Mesenchymal stem cell (in vitro differentiated cells and primary cell): ENCODE results near the gene DNM1L.

ENCODE experiments used
- DNase-seq: peaks from one replicate; pipeline ENCODE4 v3.0.0-alpha.2; 2013
- H2AFZ ChIP-seq: one replicate; pipeline ENCODE4 v1.6.1; 2013; ENCODE audit warnings: low read depth, mild to moderate bottlenecking, control low read depth, inconsistent platforms, low read length, moderate library complexity
- H2AK5ac ChIP-seq: 2 replicates; pipeline ENCODE4 v1.6.1; 2013; ENCODE audit warnings: low read length, moderate library complexity, mild to moderate bottlenecking, inconsistent platforms; ENCODE audit not compliant: severe bottlenecking
- H2BK120ac ChIP-seq: one replicate; pipeline ENCODE4 v1.6.1; 2013; ENCODE audit warnings: low read depth, mild to moderate bottlenecking, inconsistent platforms, low read length, moderate library complexity
- H2BK12ac ChIP-seq, 2 experiments: one replicate each; pipeline ENCODE4 v1.6.1; 2013; ENCODE audit warnings: inconsistent platforms in 2 of 2, low read length in 2 of 2, mild to moderate bottlenecking in 2 of 2, moderate library complexity in 2 of 2, control low read depth in 1 of 2
- H2BK15ac ChIP-seq: one replicate; pipeline ENCODE4 v1.6.1; 2013; ENCODE audit warnings: mild to moderate bottlenecking, low read depth, inconsistent platforms; ENCODE audit not compliant: poor library complexity, severe bottlenecking
- H2BK5ac ChIP-seq: 2 replicates; pipeline ENCODE4 v1.6.1; 2013; ENCODE audit warnings: low read depth, mild to moderate bottlenecking, low read length, control low read depth, inconsistent platforms; ENCODE audit not compliant: poor library complexity, severe bottlenecking
- H3K14ac ChIP-seq, 2 experiments: one replicate each; pipeline ENCODE4 v1.6.1; 2013; ENCODE audit warnings: inconsistent platforms in 2 of 2, low read length in 2 of 2, control low read depth in 1 of 2, mild to moderate bottlenecking in 1 of 2, moderate library complexity in 1 of 2
- H3K18ac ChIP-seq, 2 experiments: one replicate each; pipeline ENCODE4 v1.6.1; 2013; ENCODE audit warnings: inconsistent platforms in 2 of 2, low read length in 2 of 2, control low read depth in 1 of 2, low read depth in 1 of 2, mild to moderate bottlenecking in 1 of 2
- H3K23ac ChIP-seq, 2 experiments: one replicate each; pipeline ENCODE4 v1.6.1; 2013; ENCODE audit warnings: inconsistent platforms in 2 of 2, low read length in 2 of 2, mild to moderate bottlenecking in 2 of 2, moderate library complexity in 2 of 2, control low read depth in 1 of 2
- H3K27ac ChIP-seq: 2 replicates; pipeline ENCODE4 v1.5.1; 2013; ENCODE audit warnings: mild to moderate bottlenecking, moderate library complexity, low read length, control low read depth, inconsistent platforms; ENCODE audit not compliant: poor library complexity, severe bottlenecking
- H3K27me3 ChIP-seq, 2 experiments: 2 replicates each; pipeline versions ENCODE4 v1.6.1 to v1.7.0; 2013; ENCODE audit warnings: low read length in 2 of 2, mild to moderate bottlenecking in 2 of 2, moderate library complexity in 2 of 2, control low read depth in 1 of 2, inconsistent platforms in 1 of 2; ENCODE audit not compliant: control insufficient read depth in 1 of 2, insufficient read depth in 1 of 2
- H3K36me3 ChIP-seq, 2 experiments: 2 replicates each; pipeline versions ENCODE4 v1.6.1 to v1.7.0; 2013; ENCODE audit warnings: low read length in 2 of 2, control low read depth in 1 of 2, inconsistent platforms in 1 of 2, low read depth in 1 of 2, mild to moderate bottlenecking in 1 of 2; ENCODE audit not compliant: insufficient read depth in 2 of 2, control insufficient read depth in 1 of 2
- H3K4ac ChIP-seq, 2 experiments: one replicate each; pipeline ENCODE4 v1.6.1; 2013; ENCODE audit warnings: inconsistent platforms in 2 of 2, low read length in 2 of 2, mild to moderate bottlenecking in 2 of 2, moderate library complexity in 2 of 2, control low read depth in 1 of 2, low read depth in 1 of 2
- H3K4me1 ChIP-seq: 2 replicates; pipeline ENCODE4 v1.6.1; 2013; ENCODE audit warnings: low read depth, low read length, control low read depth; ENCODE audit not compliant: control insufficient read depth, insufficient read depth
- H3K4me2 ChIP-seq: 2 replicates; pipeline ENCODE4 v1.6.1; 2013; ENCODE audit warnings: low read length, mild to moderate bottlenecking, inconsistent platforms; ENCODE audit not compliant: poor library complexity, severe bottlenecking
- H3K4me3 ChIP-seq, 2 experiments: 2 replicates each; pipeline versions ENCODE4 v1.5.1 to v1.7.0; 2013; ENCODE audit warnings: low read length in 2 of 2, mild to moderate bottlenecking in 2 of 2, control low read depth in 1 of 2, low read depth in 1 of 2; ENCODE audit not compliant: insufficient read depth in 1 of 2
- H3K79me1 ChIP-seq: replicated peaks from 2 replicates; pipeline ENCODE4 v1.6.1; 2013; ENCODE audit warnings: mild to moderate bottlenecking, control low read depth, low read length, inconsistent platforms; ENCODE audit not compliant: poor library complexity, severe bottlenecking
- H3K9ac ChIP-seq: 2 replicates; pipeline ENCODE4 v1.7.0; 2013; ENCODE audit warnings: mild to moderate bottlenecking, low read length, moderate library complexity
- H3K9me3 ChIP-seq: 2 replicates; pipeline ENCODE4 v1.7.0; 2013; ENCODE audit warnings: mild to moderate bottlenecking, low read length; ENCODE audit not compliant: control insufficient read depth
- H4K8ac ChIP-seq: one replicate; pipeline ENCODE4 v1.6.1; 2013; ENCODE audit warnings: inconsistent platforms, mild to moderate bottlenecking, low read length, moderate library complexity
- H4K91ac ChIP-seq: one replicate; pipeline ENCODE4 v1.6.1; 2013; ENCODE audit warnings: mild to moderate bottlenecking, low read length, inconsistent platforms
- WGBS: methylation state at CpG from one replicate; pipeline ENCODE4 v1.1.7; 2013; ENCODE audit warnings: mixed read lengths; 5-methylcytosine and 5-hydroxymethylcytosine counted together

DNM1L gene

DNA sequence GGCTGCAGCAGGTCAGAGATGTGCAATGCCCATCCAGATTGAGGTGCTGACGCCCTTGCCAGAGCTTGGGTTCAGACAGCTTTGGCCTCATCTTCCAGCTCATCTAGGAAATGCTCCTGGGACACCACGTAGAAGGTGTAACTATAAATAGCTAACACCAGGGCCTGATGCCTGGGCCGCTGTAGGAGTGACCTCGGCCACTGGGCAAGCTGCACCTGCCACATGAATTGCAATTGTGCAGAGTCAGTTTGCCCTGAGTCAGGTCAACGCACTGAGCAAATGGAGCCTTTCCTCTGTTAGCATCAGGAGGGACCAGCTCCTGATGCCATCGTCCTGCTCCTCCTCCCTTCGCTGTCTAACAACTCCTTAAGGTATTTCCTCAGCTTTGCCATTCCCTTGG is 17.4 kb upstream of the DNM1L start:
- H3K79me1 ChIP-seq, result no peaks in the 10 kb centered on the region
- H3K4me1 ChIP-seq, result no peaks in the 10 kb centered on the region
- no peak overlapping the region for H3K27ac ChIP-seq
- H3K27me3 ChIP-seq, result no peaks in the 10 kb centered on the region
- H2BK120ac ChIP-seq, result no peak overlapping the region
- H2BK5ac ChIP-seq, result no peak overlapping the region
- no peak overlapping the region for H2AFZ ChIP-seq
- H3K14ac ChIP-seq, result no peak overlapping the region
- no peak overlapping the region for H2BK12ac ChIP-seq
- H3K4me2 ChIP-seq, result no peak overlapping the region
- H4K91ac ChIP-seq, result no peak overlapping the region
- no peak for DNase-seq
- H3K36me3 ChIP-seq, result no peaks in the 10 kb centered on the region
- no peak overlapping the region for H3K18ac ChIP-seq
- no peak overlapping the region for H3K9ac ChIP-seq
- no peak overlapping the region for H3K4ac ChIP-seq
- H3K23ac ChIP-seq, result no peak overlapping the region
- no peaks in the 10 kb centered on the region for H3K9me3 ChIP-seq
- H4K8ac ChIP-seq, result no peak overlapping the region
- H2AK5ac ChIP-seq, result no peak overlapping the region
- 86% methylated on average over 7 of the region's 7 CpGs for WGBS
- no peak overlapping the region for H3K4me3 ChIP-seq
- H2BK15ac ChIP-seq, result no peak overlapping the region

DNA sequence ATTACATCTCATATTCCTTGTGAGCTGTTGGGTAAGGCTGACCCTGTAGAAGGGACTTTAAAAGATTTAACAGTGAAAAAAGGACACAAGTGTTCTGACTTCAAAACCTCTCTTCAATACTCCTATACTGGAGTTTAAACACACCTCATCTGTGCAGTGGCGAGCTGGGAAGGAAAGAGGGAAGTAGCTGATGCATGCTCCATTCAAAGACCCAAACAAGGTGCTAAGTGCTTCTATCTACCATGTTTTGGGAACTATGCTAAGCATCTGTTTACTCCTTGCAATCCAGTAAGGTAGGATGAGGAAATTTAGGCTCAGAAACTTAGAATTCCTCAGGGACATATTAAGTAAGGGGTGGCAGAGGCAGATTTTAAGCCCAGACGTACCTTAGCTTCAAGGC is 16.4 kb upstream of the DNM1L start:
- H3K4me1 ChIP-seq, result no peaks in the 10 kb centered on the region

DNA sequence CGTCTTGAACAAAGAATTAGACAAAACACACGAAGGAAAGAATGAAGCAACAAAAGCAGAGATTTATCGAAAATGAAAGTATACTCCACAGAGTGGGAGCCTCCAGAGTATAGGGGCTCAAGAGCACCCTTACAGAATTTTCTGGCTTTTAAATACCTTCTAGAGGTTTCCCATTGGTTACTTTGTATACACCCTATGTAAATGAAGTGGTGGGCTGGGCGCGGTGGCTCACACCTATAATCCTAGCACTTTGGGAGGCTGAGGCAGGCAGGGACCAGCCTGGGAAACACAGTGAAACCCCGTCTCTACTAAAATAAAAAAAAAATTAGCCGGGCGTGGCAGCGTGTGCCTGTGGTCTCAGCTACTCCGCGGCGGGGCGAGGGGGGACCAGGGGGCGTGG is 13.1 kb upstream of the DNM1L start:
- Histone ChIP-seq H3K4me1 (no peaks in the 10 kb centered on the region), H3K9me3 (peaks cover 10% of the 10 kb centered on the region), H4K91ac (no peak overlapping the region), H3K14ac (no peak overlapping the region), H3K4me3 (no peak overlapping the region), H2AFZ (no peak overlapping the region), H2BK15ac (no peak overlapping the region), H3K4me2 (no peak overlapping the region), H3K27ac (no peak overlapping the region), H2BK5ac (no peak overlapping the region), H2BK120ac (no peak overlapping the region), H3K36me3 (no peaks in the 10 kb centered on the region), H3K18ac (no peak overlapping the region), H2BK12ac (no peak overlapping the region), H3K27me3 (no peaks in the 10 kb centered on the region), H3K9ac (no peak overlapping the region), H2AK5ac (no peak overlapping the region), H3K4ac (no peak overlapping the region), H3K79me1 (no peaks in the 10 kb centered on the region), H4K8ac (no peak overlapping the region), H3K23ac (no peak overlapping the region)
- no peak for DNase-seq
- 94% methylated on average over 14 of the region's 14 CpGs for WGBS

More for the DNA sequence above, 16.4 kb upstream of the DNM1L start:
- no peak for DNase-seq
- Histone ChIP-seq H2AFZ (no peak overlapping the region), H3K4ac (no peak overlapping the region), H3K9me3 (no peaks in the 10 kb centered on the region), H3K14ac (no peak overlapping the region), H2BK15ac (no peak overlapping the region), H3K18ac (no peak overlapping the region), H3K27ac (no peak overlapping the region), H2BK120ac (no peak overlapping the region), H2BK12ac (no peak overlapping the region), H3K23ac (no peak overlapping the region), H2AK5ac (no peak overlapping the region), H3K9ac (no peak overlapping the region), H3K4me3 (no peak overlapping the region), H3K27me3 (no peaks in the 10 kb centered on the region), H2BK5ac (no peak overlapping the region), H4K91ac (no peak overlapping the region), H3K36me3 (no peaks in the 10 kb centered on the region), H3K4me2 (no peak overlapping the region), H3K79me1 (no peaks in the 10 kb centered on the region), H4K8ac (no peak overlapping the region)
- WGBS, result 93% methylated on average over 2 of the region's 2 CpGs

DNA sequence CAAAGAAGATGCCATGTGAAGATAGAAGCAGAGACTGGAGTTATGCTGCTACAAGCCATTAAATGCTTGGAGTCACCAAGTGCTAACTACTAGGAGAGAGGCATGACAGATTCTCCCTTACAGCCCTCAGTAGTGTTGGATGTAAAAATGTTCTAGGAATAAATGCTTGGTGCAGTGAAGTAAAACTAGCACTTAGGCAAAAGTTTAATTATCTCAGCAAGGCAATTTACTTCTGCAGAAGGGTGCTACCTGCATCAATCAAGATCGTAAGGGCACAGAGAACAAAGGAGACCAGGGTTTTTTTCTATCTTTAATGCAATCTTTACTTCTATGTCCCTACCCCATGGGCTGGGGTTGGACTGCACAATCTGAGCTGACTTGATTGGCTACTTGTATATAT is 9.5 kb upstream of the DNM1L start:
- no peak overlapping the region for H2AK5ac ChIP-seq
- no peaks in the 10 kb centered on the region for H3K79me1 ChIP-seq
- H3K23ac ChIP-seq, result no peak overlapping the region
- no peak overlapping the region for H3K27ac ChIP-seq
- H4K8ac ChIP-seq, result no peak overlapping the region
- no peak overlapping the region for H3K4ac ChIP-seq
- no peaks in the 10 kb centered on the region for H3K4me1 ChIP-seq
- no peak overlapping the region for H3K14ac ChIP-seq
- no peak overlapping the region for H3K18ac ChIP-seq
- H2BK120ac ChIP-seq, result no peak overlapping the region
- H2BK15ac ChIP-seq, result no peak overlapping the region
- no peak overlapping the region for H3K4me2 ChIP-seq
- peaks cover 10% of the 10 kb centered on the region for H3K9me3 ChIP-seq
- H3K27me3 ChIP-seq, result no peaks in the 10 kb centered on the region
- DNase-seq, result no peak
- no peaks in the 10 kb centered on the region for H3K36me3 ChIP-seq
- no peak overlapping the region for H2BK5ac ChIP-seq
- H2AFZ ChIP-seq, result no peak overlapping the region
- 82% methylated on average over 1 of the region's 1 CpG for WGBS
- H3K9ac ChIP-seq, result no peak overlapping the region
- no peak overlapping the region for H2BK12ac ChIP-seq
- no peak overlapping the region for H3K4me3 ChIP-seq
- H4K91ac ChIP-seq, result no peak overlapping the region
